Prostate gland (tissue), 2 donors: ENCODE measurements around the gene CD151. TPM values are rescaled to one million over a fixed set of nuclear protein-coding genes. Genes with fewer than 3 reads are reported as not detected.
A peak's percentile ranks its signal among the peaks of the same experiment; 100 is the strongest.

Experiments used
- DNase-seq: peaks from one replicate; pipeline ENCODE4 v3.0.0-alpha.2; 2019; ENCODE audit warnings: low spot score
- H3K27ac ChIP-seq, 2 donors: fragments of 200-600 bp; sonication (generic); 2 replicates each; pipeline ENCODE4 v1.5.1; 2017 to 2019
- H3K27me3 ChIP-seq: fragments of 200-600 bp; sonication (generic); replicated peaks from 2 replicates; pipeline ENCODE4 v1.5.1; 2019; ENCODE audit not compliant: insufficient read depth
- H3K36me3 ChIP-seq, 2 donors: fragments of 200-600 bp; sonication (generic); 1 replicate in 1 of 2; 2 replicates in 1 of 2; pipeline versions ENCODE4 v1.5.1 to v1.8.1; 2017 to 2019
- H3K4me1 ChIP-seq: fragments of 200-600 bp; sonication (generic); replicated peaks from 2 replicates; pipeline ENCODE4 v1.5.1; 2019
- H3K4me3 ChIP-seq, 2 donors: fragments of 200-600 bp; sonication (generic); 2 replicates each; pipeline ENCODE4 v1.5.1; 2017 to 2019
- H3K9me3 ChIP-seq: fragments of 200-600 bp; sonication (generic); 2 replicates; pipeline ENCODE4 v1.5.1; 2017
- POLR2A ChIP-seq: fragments of 450-650 bp; IDR thresholded peaks from one replicate; pipeline ENCODE4 v1.6.1; 2016; ENCODE audit warnings: antibody characterized with exemption, mild to moderate bottlenecking
- POLR2AphosphoS5 ChIP-seq: sonication (generic); formaldehyde crosslinking; IDR thresholded peaks from one replicate; pipeline ENCODE4 v1.6.1; 2017; ENCODE audit warnings: antibody characterized with exemption
- WGBS: methylation state at CpG from one replicate; pipeline ENCODE4 v1.1.5; 2018; 5-methylcytosine and 5-hydroxymethylcytosine counted together
- intact Hi-C: fragments of 100-400 bp; cut with DNase I; formaldehyde crosslinking; loops from one replicate; pipeline ENCODE4 v1.14.2; 2022
- total RNA-seq, 2 donors: library from RNA; depleted of rRNA; stranded (reverse); fragments of >200 nt; gene quantifications; one replicate each; pipeline ENCODE4 v1.1.0, GENCODE V29; 2016
- TF ChIP-seq, protein P1 (sequence below), 4 experiments: fragments of 200-600 bp in 2 of 4; fragments of 450-650 bp in 2 of 4; sonication (generic) in 2 of 4; IDR thresholded peaks; 1 replicate in 3 of 4; 2 replicates in 1 of 4; pipeline ENCODE4 v1.5.1; 2016 to 2019; ENCODE audit warnings: antibody characterized with exemption in 4 of 4, mild to moderate bottlenecking in 2 of 4, moderate library complexity in 2 of 4

Gene CD151
- total RNA-seq, 2 donors from 2014 or later = 313 to 362 TPM

DNA sequence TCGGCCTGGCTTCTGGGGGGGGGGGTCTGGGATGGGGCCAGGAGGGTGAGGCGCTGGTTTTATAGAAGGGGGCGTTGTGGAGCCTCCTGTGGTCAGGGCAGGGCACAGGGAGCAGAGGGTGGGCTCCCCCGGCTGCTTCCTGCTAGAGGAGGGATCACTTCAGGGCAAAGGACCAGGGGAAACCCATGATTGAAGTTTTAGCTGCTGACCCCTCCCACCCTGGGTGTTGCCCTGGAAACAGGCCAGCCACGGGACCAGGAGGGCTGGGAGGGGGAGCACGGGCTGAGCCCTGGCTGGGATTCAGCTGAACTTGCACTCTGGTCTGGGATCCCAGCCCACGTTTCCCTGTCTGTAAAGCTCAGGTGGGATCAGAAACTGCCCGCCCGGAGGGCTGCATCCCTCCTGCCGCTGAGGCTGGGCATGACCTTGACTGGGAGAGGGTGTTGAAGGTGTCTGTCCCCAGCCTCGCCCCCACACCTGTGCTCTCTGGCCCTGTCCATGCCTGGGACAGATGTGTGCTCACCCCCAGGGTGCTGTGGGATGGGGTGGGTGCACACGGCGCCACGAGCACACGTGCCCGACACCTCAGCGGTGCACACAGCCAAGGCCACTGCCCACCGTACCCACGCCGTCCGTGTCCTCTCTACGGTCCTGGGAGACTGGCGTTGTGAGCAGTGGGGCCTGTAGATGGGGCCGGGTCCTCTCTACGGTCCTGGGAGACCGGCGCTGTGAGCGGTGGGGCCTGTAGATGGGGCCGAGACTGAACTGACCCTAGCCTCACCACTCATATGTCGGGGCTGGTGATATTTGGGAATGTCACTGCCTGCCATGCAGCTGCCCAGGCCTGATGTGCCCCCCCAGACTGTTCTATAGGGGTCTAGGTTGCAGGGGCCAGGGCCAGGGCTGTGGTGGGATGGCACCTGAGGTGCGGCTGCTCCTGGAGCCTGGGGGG lies 12.2 kb downstream of the CD151 start:
- intact Hi-C loops = loop anchor here (5.0 to 10.0 kb wide), 4 partner anchors 67 to 620 kb away; partner anchors contain the start of genes AP2A2 and CHID1
- TF ChIP-seq, protein P1, sequence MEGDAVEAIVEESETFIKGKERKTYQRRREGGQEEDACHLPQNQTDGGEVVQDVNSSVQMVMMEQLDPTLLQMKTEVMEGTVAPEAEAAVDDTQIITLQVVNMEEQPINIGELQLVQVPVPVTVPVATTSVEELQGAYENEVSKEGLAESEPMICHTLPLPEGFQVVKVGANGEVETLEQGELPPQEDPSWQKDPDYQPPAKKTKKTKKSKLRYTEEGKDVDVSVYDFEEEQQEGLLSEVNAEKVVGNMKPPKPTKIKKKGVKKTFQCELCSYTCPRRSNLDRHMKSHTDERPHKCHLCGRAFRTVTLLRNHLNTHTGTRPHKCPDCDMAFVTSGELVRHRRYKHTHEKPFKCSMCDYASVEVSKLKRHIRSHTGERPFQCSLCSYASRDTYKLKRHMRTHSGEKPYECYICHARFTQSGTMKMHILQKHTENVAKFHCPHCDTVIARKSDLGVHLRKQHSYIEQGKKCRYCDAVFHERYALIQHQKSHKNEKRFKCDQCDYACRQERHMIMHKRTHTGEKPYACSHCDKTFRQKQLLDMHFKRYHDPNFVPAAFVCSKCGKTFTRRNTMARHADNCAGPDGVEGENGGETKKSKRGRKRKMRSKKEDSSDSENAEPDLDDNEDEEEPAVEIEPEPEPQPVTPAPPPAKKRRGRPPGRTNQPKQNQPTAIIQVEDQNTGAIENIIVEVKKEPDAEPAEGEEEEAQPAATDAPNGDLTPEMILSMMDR (IDR thresholded peaks at IDR 0.05) = no peak
- TF ChIP-seq POLR2AphosphoS5 = peak; percentile 87
- Histone ChIP-seq H3K9me3 (no peaks in the 10 kb centered on the region), H3K27ac (peak overlapping the region; percentile 89 to 90), H3K27me3 (no peaks in the 10 kb centered on the region), H3K4me1 (peaks cover 29% of the 10 kb centered on the region), H3K4me3 (peak overlapping the region; percentile 82 to 94), H3K36me3 (peaks cover 0 to 2% of the 10 kb centered on the region in 2 donors)
- DNase-seq = peak; percentile 85
- 21% methylated on average over 28 of the region's 31 CpGs for WGBS

DNA sequence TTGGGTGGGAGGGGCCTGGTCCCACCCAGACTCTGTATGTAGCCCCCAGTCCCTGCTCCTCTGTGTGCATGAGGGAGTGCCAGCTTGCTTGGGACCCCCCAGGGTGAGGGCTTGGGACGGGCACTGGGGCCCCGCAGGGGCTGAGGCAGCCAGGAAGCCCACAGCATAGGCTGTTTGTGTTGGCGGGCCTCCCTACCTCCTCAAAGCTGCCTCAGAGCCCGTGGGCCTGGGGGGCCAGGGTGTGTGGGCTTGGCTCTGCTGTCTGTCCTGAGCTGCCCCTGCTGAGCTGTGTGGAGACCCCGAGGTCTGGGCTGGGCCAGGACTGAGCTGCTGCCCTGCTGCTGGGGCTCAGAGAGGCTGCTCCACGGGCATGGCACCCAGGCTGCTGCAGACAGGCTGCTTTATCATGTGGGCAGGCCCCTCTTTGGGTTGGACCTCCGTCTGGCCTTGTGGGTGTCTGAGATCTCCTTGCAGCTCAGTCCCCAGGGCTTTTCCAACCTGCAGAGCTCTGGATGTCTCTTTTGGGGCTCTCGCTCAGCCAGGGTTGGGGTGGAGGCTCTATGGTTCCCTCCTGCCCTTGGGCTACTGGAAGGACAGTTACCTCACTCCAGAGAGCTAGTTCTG lies 13.2 kb downstream of the CD151 start:
- intact Hi-C loops = loop anchor here (5.0 to 10.0 kb wide), 4 partner anchors 66 to 619 kb away; partner anchors contain the start of genes AP2A2 and CHID1
- TF ChIP-seq, protein P1 (IDR thresholded peaks at IDR 0.05) = no peak
- TF ChIP-seq POLR2A = no peak
- TF ChIP-seq POLR2AphosphoS5 = no peak
- WGBS = 34% methylated on average over 8 of the region's 8 CpGs
- Histone ChIP-seq H3K9me3 (no peaks in the 10 kb centered on the region), H3K27me3 (no peaks in the 10 kb centered on the region), H3K27ac (peak overlapping the region; percentile 25 to 89), H3K4me3 (no peak overlapping the region), H3K36me3 (no peaks in the 10 kb centered on the region), H3K4me1 (peaks cover 33% of the 10 kb centered on the region)
- DNase-seq = no peak

DNA sequence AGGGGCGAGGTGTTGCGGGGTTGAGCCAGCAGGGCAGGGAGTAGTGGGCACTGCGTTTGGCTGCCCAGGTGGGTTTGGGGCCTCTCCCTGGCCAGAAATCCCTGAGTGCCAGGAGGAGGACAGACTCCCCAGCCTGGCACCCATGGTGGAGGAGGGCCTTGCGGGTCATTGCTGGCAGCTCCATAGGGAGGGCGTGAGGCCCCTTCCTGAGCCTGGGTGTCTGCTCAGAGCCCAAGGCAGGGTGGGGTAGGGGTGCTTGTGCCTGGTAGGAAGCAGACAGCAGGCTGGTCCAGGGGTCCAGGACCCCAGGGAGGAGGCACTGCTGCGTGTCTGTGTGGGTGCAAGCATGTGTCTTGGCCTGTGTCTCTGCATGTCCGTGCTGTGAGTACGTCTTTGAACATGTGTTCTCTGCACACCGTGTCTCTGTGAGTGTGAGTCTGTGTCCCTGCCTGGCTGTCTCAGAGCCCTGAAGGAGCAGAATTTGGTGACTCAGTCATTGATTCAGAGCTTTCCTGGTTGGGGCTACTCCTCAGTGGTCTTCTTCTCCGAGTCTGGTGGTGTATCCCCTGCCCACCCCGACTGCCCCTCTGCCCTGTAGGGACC lies 13.8 kb downstream of the CD151 start:
- no peaks in the 10 kb centered on the region for H3K36me3 ChIP-seq
- H3K4me3 ChIP-seq = no peak overlapping the region
- no peaks in the 10 kb centered on the region for H3K27me3 ChIP-seq
- WGBS = 62% methylated on average over 11 of the region's 11 CpGs
- TF ChIP-seq, protein P1 (IDR thresholded peaks at IDR 0.05) = no peak
- TF ChIP-seq POLR2AphosphoS5 = no peak
- no peak for TF ChIP-seq POLR2A
- no peak for DNase-seq
- intact Hi-C loops = loop anchor here (5.0 to 10.0 kb wide), 4 partner anchors 66 to 618 kb away; partner anchors contain the start of genes AP2A2 and CHID1
- H3K4me1 ChIP-seq = peaks cover 27% of the 10 kb centered on the region
- H3K9me3 ChIP-seq = no peaks in the 10 kb centered on the region
- no peak overlapping the region for H3K27ac ChIP-seq

DNA sequence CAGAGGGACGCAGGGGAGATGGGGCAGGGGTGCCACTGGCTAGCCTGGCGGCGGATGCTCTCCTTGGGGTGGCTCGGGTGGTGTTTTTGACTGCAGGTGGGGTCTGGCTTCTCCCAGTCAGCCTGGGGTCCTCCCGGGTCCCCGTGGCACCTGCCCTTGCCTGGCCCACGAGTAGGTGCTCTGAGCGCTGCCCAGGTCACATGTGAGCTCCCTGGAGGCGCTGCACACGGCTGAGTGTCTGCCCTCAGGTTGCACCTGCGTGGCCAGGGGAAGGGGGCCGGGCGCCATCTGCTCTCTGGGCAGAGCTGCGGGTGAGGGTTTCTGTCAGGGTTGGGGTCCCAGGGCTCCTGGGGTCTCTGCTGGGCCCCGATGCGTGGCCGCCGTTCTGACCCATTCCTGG lies 15.1 kb downstream of the CD151 start:
- no peak overlapping the region for H3K27ac ChIP-seq
- H3K9me3 ChIP-seq = no peaks in the 10 kb centered on the region
- WGBS = 97% methylated on average over 11 of the region's 18 CpGs
- intact Hi-C loops = loop anchor here (5.0 to 10.0 kb wide), 4 partner anchors 64 to 617 kb away; partner anchors contain the start of genes AP2A2 and CHID1
- DNase-seq = no peak
- H3K36me3 ChIP-seq = no peaks in the 10 kb centered on the region
- no peak for TF ChIP-seq POLR2A
- TF ChIP-seq, protein P1 (IDR thresholded peaks at IDR 0.05) = no peak
- TF ChIP-seq POLR2AphosphoS5 = no peak
- H3K4me1 ChIP-seq = peaks cover 26% of the 10 kb centered on the region
- no peaks in the 10 kb centered on the region for H3K27me3 ChIP-seq
- no peak overlapping the region for H3K4me3 ChIP-seq
